Transverse colon (tissue), 4 donors: ENCODE results near the gene GLUD2. TPM values are rescaled to one million over a fixed set of nuclear protein-coding genes. Genes with fewer than 3 reads are reported as not detected.
"Not testable (repeated sequence)": the region's sequence is repeated elsewhere in the genome, so short reads cannot be mapped to it uniquely, and the experiment has no call there.

Experiments used
- DNase-seq: peaks from one replicate; pipeline ENCODE4 v3.0.0-alpha.2; 2019
- H3K27ac ChIP-seq, 4 donors: fragments of 200-600 bp; sonication (generic); 2 replicates each; pipeline ENCODE4 v1.5.1; 2016 to 2018; ENCODE audit warnings: inconsistent platforms in 4 of 4
- H3K27me3 ChIP-seq: fragments of 200-600 bp; sonication (generic); 2 replicates; pipeline ENCODE4 v1.5.1; 2017; ENCODE audit warnings: inconsistent platforms
- H3K36me3 ChIP-seq, 4 donors: fragments of 200-600 bp; sonication (generic); 2 replicates each; pipeline ENCODE4 v1.5.1; 2017 to 2019; ENCODE audit warnings: inconsistent platforms in 4 of 4
- H3K4me1 ChIP-seq, 4 donors: fragments of 200-600 bp; sonication (generic); 2 replicates each; pipeline ENCODE4 v1.5.1; 2017 to 2020; ENCODE audit warnings: inconsistent platforms in 4 of 4
- H3K4me3 ChIP-seq, 4 donors: fragments of 200-600 bp; sonication (generic); 1 replicate in 1 of 4; 2 replicates in 3 of 4; pipeline versions ENCODE4 v1.5.1 to v1.6.1; 2017 to 2019; ENCODE audit warnings: inconsistent platforms in 4 of 4
- H3K9me3 ChIP-seq, 2 donors: fragments of 200-600 bp; sonication (generic); 2 replicates each; pipeline ENCODE4 v1.5.1; 2017 to 2019; ENCODE audit warnings: inconsistent platforms in 2 of 2
- CTCF ChIP-seq, 5 experiments: fragments of 200-600 bp in 3 of 5; fragments of 450-650 bp in 2 of 5; sonication (generic) in 3 of 5; IDR thresholded peaks; 1 replicate in 2 of 5; 2 replicates in 3 of 5; pipeline ENCODE4 v1.5.1; 2016 to 2017; ENCODE audit warnings: antibody characterized with exemption in 5 of 5, inconsistent platforms in 3 of 5, mild to moderate bottlenecking in 2 of 5, moderate library complexity in 1 of 5
- EP300 ChIP-seq: sonication (generic); formaldehyde crosslinking; IDR thresholded peaks from one replicate; pipeline ENCODE4 v1.6.1; 2017; ENCODE audit warnings: antibody characterized with exemption, low read depth
- POLR2A ChIP-seq: fragments of 450-650 bp; IDR thresholded peaks from one replicate; pipeline ENCODE4 v1.6.1; 2016; ENCODE audit warnings: antibody characterized with exemption, mild to moderate bottlenecking, moderate library complexity
- POLR2AphosphoS5 ChIP-seq, 3 donors: sonication (generic); formaldehyde crosslinking; IDR thresholded peaks; one replicate each; pipeline ENCODE4 v1.6.1; 2016; ENCODE audit warnings: antibody characterized with exemption in 3 of 3
- WGBS, 2 donors: methylation state at CpG; one replicate each; pipeline ENCODE4 v1.1.5; 2018; ENCODE audit warnings: low coverage in 1 of 2; 5-methylcytosine and 5-hydroxymethylcytosine counted together
- in situ Hi-C, 4 donors: fragments of 200-750 bp; cut with MboI; loops; one replicate each; pipeline versions ENCODE4 v1.15.0 to v1.15.1; 2017; ENCODE audit warnings: low sequenced_read_pairs in 3 of 4, low pct_ligation_motif_present in 1 of 4, low pct_unique_long_range_greater_than_20kb in 1 of 4
- intact Hi-C: fragments of 100-400 bp; cut with DNase I; formaldehyde crosslinking; loops from one replicate; pipeline ENCODE4 v1.15.1; 2023; ENCODE audit warnings: low total_unique reads
- total RNA-seq, 4 donors: library from RNA; depleted of rRNA; stranded (reverse); fragments of >200 nt; gene quantifications; one replicate each; pipeline ENCODE4 v1.1.0, GENCODE V29; 2016

Gene GLUD2
- 1 to 10 TPM in 2 of 4 donors, under 1 TPM in 1, not detected in 1; 0.79 to 5.0 (median 1.2) TPM for total RNA-seq

- H3K4me1 ChIP-seq, H3K36me3 ChIP-seq, H3K27ac ChIP-seq, H3K9me3 ChIP-seq, intact Hi-C loops, in situ Hi-C loops, H3K27me3 ChIP-seq: not testable (repeated sequence)
- 66% methylated on average over 59 of the region's 82 CpGs; no CpG with 5 or more reads in 1 of the 2 donors for WGBS, 2 donors
- peak within 1 kb of the TSS in 3 of 4 donors; percentile 26 to 40 (median 30) for H3K4me3 ChIP-seq
- DNase-seq, result peak; percentile 28
These were observed at the start of gene GLUD2 for GRCh38 chrX:121047441-121048419. GLUD2 (plus strand) TSS chrX:121047610; CDS start chrX:121047685, 75 bp downstream.

- H3K4me1 ChIP-seq, result no peaks in the 10 kb centered on the region
- TF ChIP-seq POLR2AphosphoS5 (IDR thresholded peaks at IDR 0.05), result no peak
- TF ChIP-seq CTCF (IDR thresholded peaks at IDR 0.05), result no peak
- no peak for TF ChIP-seq POLR2A
- TF ChIP-seq EP300, result no peak
- H3K27ac ChIP-seq, result no peak overlapping the region
- no peaks in the 10 kb centered on the region for H3K9me3 ChIP-seq
- no peaks in the 10 kb centered on the region for H3K27me3 ChIP-seq
- intact Hi-C loops, result no loop called here
- DNase-seq, result no peak
- WGBS, 2 donors, result 85 to 89% methylated on average over 3 of the region's 3 CpGs
- H3K36me3 ChIP-seq, result no peaks in the 10 kb centered on the region
- H3K4me3 ChIP-seq, result no peak overlapping the region
- in situ Hi-C loops, result no loop called here
These were observed 48.0 kb upstream of the GLUD2 start for GRCh38 chrX:120999413-120999812.

- no peak overlapping the region for H3K27ac ChIP-seq
- 52 to 71% methylated on average over 2 to 4 of the region's 4 CpGs for WGBS, 2 donors
- DNase-seq, result no peak
- intact Hi-C loops, result no loop called here
- no peaks in the 10 kb centered on the region for H3K36me3 ChIP-seq
- no peak overlapping the region for H3K4me3 ChIP-seq
- H3K27me3 ChIP-seq, result no peaks in the 10 kb centered on the region
- H3K4me1 ChIP-seq, result no peaks in the 10 kb centered on the region
- in situ Hi-C loops, result no loop called here
- TF ChIP-seq EP300, result no peak
- no peaks in the 10 kb centered on the region for H3K9me3 ChIP-seq
These were observed 46.8 kb upstream of the GLUD2 start for GRCh38 chrX:121000589-121000988.

- Histone ChIP-seq H3K4me3 (no peak overlapping the region), H3K4me1 (no peaks in the 10 kb centered on the region), H3K36me3 (no peaks in the 10 kb centered on the region), H3K9me3 (no peaks in the 10 kb centered on the region), H3K27ac (no peak overlapping the region), H3K27me3 (no peaks in the 10 kb centered on the region)
- WGBS, 2 donors, result 73% methylated on average over 1 of the region's 1 CpG; no CpG with 5 or more reads in 1 of the 2 donors
- intact Hi-C loops, result no loop called here
- no peak for TF ChIP-seq POLR2A
- no peak for TF ChIP-seq CTCF (IDR thresholded peaks at IDR 0.05)
- TF ChIP-seq POLR2AphosphoS5 (IDR thresholded peaks at IDR 0.05), result no peak
- TF ChIP-seq EP300, result no peak
- in situ Hi-C loops, result no loop called here
- DNase-seq, result no peak
These were observed 38.5 kb upstream of the GLUD2 start for GRCh38 chrX:121008920-121009319.

- no peak for DNase-seq
- no peaks in the 10 kb centered on the region for H3K9me3 ChIP-seq
- no peak overlapping the region for H3K27ac ChIP-seq
- H3K4me1 ChIP-seq, result no peaks in the 10 kb centered on the region
- TF ChIP-seq EP300, result no peak
- no peak for TF ChIP-seq CTCF (IDR thresholded peaks at IDR 0.05)
- no peaks in the 10 kb centered on the region for H3K36me3 ChIP-seq
- 55 to 60% methylated on average over 1 to 3 of the region's 3 CpGs for WGBS, 2 donors
- intact Hi-C loops, result no loop called here
- no peak overlapping the region for H3K4me3 ChIP-seq
- in situ Hi-C loops, result no loop called here
- no peaks in the 10 kb centered on the region for H3K27me3 ChIP-seq
These were observed 37.6 kb upstream of the GLUD2 start for GRCh38 chrX:121009764-121010163.
